SIG-M5 treated with dmso at 0.1 percent for 504 hours (cell line): ENCODE data around the gene SV2C.

ENCODE experiments used
- DNase-seq: peaks from one replicate; lab custom pipeline; 2025; ENCODE audit not compliant: unreplicated experiment; lab: John Stamatoyannopoulos, UW

SV2C gene

GRCh38 chr5:76099286-76099702 is 16.1 kb downstream of the SV2C start:
- peak; percentile 10 for DNase-seq

DNA sequence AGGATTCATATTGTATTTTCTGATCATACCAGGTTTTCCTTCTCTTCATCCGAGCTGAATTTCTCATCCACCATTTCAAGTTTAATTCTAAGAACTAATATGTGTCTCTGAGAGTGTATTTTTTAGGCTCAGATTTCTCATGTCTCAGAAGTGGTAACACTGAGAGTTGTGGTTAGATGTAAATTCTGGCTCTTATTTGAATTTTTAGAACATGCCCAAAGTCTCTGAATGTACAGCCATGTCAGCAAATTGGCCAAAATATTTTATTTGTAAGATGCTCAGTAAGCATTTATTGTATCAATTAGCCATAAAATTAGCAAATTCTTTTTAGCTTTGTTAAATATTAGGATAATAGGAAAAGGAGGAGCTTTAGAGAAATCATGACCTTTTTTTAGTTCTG is 16.6 kb downstream of the SV2C start:
- no peak for DNase-seq

GRCh38 chr5:76104027-76104426 is 20.8 kb downstream of the SV2C start:
- DNase-seq: peak; percentile 33

DNA sequence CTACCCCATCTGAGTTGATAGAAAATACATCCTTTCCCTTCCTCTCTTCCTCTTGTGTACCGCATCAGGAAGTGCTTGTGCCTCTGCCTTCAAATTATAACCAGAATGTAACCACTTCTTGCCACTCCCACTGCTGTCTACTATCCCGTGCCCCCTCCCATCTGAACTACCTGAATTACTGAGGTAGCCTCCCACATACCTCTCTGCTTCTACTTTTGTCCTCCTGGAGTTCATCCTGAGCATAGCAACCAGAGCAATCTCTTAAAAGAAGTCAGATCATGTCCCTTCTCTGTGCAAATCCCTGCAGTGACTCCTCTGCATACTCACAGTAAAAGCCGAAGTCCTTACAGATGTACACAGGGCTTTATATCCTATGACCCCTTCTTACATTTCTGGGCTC is 23.0 kb downstream of the SV2C start:
- no peak for DNase-seq

DNA sequence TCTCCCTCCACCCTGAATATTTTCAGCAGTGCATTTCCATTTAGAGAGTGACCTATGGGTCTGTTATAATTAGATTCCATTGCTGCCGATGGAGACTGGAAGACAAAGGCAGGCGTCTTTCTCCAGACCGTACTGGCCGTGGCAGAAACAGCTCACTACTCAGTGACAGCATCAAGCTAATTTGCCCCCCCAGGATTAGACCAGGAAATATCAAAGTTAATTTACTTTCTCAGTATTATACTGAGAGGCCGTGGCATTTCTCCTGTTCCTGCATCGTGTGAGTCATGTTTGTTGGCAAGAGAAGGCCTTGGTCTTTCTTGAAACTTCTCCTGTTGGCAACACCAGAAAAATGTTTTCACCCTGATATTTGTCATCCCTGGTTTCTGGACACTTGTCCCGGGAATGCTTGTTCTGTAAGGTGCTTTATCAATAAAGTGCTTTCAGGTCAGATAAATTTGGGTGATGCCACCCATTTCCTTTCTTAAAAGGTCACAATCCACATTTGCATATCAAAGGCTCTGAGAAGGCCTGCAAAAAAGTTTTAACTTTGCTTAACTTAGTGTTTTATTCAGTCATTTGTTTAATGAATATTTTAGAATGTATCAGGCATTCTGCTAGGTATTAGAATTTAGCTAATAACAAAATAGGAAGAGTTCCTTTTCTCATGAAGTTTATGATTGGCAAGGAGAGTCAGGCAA is 28.4 kb downstream of the SV2C start:
- DNase-seq: no peak

- no peak for DNase-seq
These were observed 29.9 kb downstream of the SV2C start for GRCh38 chr5:76113103-76113502.

GRCh38 chr5:76114179-76114851 is 31.1 kb downstream of the SV2C start:
- DNase-seq: peak; percentile 23

DNA sequence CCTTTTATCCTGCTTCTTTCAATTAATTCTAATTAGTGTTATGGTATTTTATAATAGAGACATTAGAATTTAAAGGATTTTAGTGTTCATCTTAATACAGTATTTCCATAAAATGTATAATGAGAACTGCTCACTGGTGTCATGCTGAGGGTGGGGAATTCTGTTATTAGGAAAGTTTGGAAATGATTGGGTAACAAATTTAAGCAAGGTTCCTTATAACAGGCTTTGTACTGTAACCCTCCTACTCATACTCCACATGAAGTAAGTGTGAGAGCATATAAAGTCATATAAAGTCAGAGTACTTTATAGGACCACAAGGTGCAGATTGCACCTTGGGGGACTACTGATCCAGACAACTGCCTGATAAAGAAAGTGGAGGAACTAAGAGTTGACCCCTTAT is 42.2 kb downstream of the SV2C start:
- no peak for DNase-seq

DNA sequence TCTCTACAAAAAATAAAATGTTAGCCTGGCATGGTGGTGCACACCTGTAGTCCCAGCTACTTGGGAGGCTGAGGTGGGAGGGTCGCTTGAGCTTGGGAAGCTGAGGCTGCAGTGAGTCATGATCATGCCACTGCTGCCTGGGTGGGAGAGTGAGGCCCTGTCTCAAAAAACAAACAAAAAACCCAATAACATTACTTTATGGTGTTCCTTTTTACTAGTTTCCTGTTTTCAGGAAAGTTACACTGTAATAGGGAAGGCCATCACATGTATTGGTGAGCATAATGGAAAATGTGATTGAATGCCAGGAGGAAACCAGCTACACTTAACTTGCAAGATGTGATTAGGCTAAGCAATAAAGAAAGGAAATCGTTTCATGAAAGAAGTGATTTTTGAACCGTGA is 42.7 kb downstream of the SV2C start:
- no peak for DNase-seq

DNA sequence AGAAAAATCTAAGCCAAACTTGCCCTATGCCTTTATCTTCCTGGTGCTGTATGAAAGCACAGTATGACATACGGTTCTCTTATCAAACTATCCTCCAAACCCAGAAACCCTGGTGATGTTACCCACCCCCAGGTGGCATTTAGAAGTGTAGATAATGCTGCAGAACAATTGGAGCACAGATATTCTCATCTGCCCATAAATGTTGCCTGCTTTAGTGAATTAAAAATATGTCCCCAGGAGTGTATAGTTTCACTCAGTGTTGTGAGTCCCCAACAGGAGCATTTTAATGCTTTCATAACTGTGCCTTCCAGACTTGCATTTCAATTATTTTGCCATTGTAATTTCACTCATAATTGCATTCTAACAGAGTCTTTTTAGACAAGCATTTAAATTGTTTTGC is 50.8 kb downstream of the SV2C start:
- DNase-seq: no peak

- no peak for DNase-seq
These were observed 51.5 kb downstream of the SV2C start for GRCh38 chr5:76134646-76135045.

DNA sequence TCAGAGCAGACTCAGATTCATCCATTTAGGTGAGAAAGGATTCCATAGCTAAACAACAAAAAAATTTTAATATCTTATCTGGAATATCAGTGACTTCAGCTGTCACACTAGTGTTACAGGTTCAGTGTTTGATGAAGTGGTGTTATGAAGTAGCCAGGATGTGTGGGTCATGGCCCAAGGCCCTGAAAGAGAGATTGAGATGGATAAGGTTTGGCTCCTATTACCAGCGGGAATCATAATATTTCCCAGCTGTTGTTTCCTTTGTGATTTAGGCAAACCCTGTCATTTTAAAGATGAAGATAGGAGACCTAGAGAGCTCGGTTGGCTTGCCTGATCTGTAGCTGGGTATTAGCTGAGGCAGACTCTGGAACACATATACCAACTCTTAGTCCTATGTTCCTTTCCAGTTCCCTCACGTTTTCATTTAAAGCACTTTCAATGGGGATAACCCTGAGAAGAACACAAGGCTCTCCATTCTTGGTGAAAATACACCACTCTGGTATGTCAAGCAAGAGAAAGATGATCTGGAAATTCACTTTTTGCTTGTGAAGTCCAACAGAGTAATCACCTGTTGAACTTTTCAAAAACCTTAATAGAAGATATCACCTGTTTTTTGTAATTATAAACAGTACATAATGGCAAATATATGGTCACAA is 54.8 kb downstream of the SV2C start:
- no peak for DNase-seq

DNA sequence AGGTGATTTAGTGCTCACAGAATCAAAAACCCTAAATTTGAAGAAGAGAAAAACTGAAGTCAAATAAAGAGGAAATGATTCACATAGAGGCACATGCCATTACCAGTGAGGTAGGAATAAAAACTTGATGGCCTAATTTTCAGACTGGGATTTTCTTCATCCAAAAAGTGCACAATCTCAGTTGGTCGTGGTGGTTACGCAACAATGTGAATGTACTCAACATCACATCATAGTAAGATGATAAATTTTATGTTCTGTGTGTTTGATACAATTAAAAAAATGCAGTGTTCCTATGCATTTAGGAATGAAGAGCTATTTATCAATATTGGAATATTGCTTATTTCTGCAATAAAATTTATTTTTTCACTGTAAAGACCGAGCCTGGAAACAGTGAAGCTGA is 60.7 kb downstream of the SV2C start:
- no peak for DNase-seq

DNA sequence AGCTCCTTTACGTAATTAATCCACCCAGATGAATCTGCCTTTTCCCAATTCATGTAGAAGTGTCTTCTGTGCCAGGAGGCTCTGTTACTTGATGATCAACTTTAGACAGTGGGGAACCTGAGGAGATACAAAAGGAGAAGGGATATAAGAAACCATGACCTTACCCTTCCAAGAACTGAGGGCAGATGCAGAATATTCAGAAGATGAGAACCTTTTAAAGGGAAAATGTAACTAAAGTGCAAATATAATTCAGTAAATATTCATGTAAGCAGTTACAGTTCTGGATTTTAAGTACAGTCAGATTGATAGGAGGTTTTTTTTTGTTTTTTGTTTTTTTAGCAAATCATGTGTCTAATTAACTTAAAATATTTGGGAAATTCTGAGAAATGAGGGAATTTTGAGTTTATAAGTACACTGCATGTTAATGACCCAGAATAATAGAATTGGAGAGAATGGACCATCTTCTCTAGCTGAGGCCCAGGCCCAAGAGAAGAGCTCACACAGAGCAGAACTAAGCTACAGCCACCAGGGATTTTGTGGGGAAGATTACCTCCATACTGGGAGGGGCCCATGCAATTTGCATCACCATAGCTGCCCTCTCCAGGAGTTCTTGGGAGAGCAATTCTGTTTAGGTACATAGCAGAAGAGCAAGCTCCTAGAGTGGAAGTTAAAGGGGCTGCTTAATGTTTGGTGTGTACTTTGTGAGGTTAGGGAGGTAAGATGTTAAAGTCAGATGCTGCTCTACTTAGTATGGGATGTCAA is 61.5 kb downstream of the SV2C start:
- no peak for DNase-seq

- DNase-seq: peak; percentile 41
These were observed 62.8 kb downstream of the SV2C start for GRCh38 chr5:76145945-76146344.

GRCh38 chr5:76149636-76150035 is 66.5 kb downstream of the SV2C start:
- no peak for DNase-seq

DNA sequence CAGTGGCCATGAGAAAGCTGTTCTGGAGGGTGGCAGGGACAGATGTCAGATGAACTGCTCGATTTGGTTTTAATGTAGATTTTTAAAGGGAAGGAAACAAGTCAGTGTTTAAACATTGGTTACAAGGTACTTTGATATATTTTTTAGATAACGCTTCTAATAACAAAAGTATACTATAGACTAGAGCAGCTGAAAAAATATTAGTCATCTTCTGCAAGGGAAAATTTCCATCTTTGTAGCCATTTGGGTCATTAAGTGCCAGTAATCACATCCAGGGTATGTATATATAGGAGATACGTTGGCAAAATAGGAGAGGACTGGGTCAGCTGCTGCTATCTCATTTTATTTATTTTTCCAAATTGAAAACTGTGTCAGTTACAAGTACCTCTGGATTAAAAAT is 69.0 kb downstream of the SV2C start:
- no peak for DNase-seq

GRCh38 chr5:76152700-76153099 is 69.5 kb downstream of the SV2C start:
- no peak for DNase-seq

DNA sequence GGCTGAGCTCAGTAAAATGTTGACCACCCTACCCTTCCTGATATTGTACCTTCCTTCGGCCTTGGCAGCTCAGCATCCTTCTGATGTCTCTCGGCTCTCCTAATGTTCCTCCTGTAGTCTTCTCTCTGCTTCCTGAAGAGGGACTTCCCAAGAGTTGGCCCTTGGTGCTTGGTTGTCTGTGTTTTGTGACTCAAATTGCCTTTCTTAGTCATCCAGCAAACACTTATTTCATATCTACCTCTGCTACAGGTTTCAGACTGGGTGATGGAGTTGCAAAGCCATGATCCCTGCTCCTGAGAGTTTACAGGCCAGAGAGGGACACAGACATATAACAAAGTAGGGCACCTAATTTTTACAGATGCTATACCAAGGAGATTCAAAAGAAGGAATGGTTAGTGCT is 70.1 kb downstream of the SV2C start:
- no peak for DNase-seq

DNA sequence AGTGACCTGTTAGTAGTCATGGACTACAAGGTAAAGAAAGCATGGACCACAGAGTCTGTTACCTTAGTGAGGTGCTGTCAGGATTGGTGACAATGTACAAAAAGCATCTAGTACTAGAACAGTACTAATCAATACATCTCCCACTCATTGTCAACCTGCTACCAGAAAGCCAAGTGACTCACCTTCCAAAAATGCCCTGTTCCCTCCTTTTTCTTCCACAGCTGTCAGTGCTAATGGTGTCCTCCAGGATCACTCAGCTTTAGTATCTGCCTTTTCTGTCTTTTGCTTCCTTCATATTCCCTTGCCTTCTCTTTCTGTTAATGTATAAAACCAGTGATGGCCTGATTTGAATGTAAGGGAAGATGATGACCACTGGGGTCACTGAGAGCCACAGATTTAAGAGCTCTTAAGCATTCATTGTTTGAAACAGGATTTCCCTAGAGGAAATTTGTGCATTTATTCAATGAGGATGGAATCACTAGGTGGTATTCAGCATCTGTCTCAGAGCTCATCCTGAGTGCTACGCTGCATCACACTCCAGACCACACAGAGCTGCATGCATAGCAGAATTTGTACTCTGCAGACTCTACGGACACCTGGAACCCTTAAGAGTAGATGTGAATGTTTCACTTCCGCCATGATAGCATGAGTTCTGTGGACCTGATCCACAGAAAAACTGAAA is 71.0 kb downstream of the SV2C start:
- no peak for DNase-seq

- DNase-seq: no peak
These were observed 72.4 kb downstream of the SV2C start for GRCh38 chr5:76155536-76155935.
